IMR-90 (cell line): ENCODE results near the gene PTPRG. TPM values are rescaled to one million over a fixed set of nuclear protein-coding genes. Genes with fewer than 3 reads are reported as not detected.

ENCODE experiments used
- ATAC-seq: fragments of 200-7000 bp; cut with Tn5 transposase; 2 replicates; pipeline ENCODE4 v1.9.1; 2020; ENCODE audit warnings: low read depth, mild to moderate bottlenecking, moderate library complexity
- BruUV-seq: library from RNA; stranded (reverse); fragments of 400-500 nt; replicated peaks from 2 replicates; lab custom pipeline; 2021; lab: Mats Ljungman, UMichigan
- CTCF ChIA-PET: fragments of 300-600 bp; formaldehyde crosslinking; extraction: SDS; loops from one replicate; lab custom pipeline; 2021; ENCODE audit warnings: antibody characterized with exemption; lab: Yijun Ruan, JAX
- POLR2A ChIA-PET: fragments of 300-600 bp; sonication (Branson Sonifier 250); formaldehyde crosslinking; loops from one replicate; lab custom pipeline; 2022; ENCODE audit warnings: antibody characterized with exemption; ENCODE audit not compliant: unreplicated experiment; lab: Charles Lee
- DNase-seq: peaks from one replicate; pipeline ENCODE4 v3.0.0; 2013
- H2AFZ ChIP-seq: replicated peaks from 2 replicates; pipeline ENCODE3; 2013; ENCODE audit warnings: low read length, mild to moderate bottlenecking; ENCODE audit not compliant: poor library complexity
- H2AK5ac ChIP-seq: 2 replicates; pipeline ENCODE4 v1.6.1; 2013; ENCODE audit warnings: low read depth, low read length, inconsistent platforms
- H2AK9ac ChIP-seq: replicated peaks from 2 replicates; pipeline ENCODE3; 2013; ENCODE audit warnings: mild to moderate bottlenecking, low read depth, low read length, moderate library complexity; ENCODE audit not compliant: poor library complexity
- H2BK120ac ChIP-seq: 2 replicates; pipeline ENCODE4 v1.6.1; 2013; ENCODE audit warnings: low read depth, low read length, inconsistent platforms
- H2BK15ac ChIP-seq: 3 replicates; pipeline ENCODE4 v1.6.1; 2013; ENCODE audit warnings: low read depth, low read length, inconsistent platforms
- H2BK20ac ChIP-seq: 2 replicates; pipeline ENCODE4 v1.6.1; 2013; ENCODE audit warnings: low read depth, mild to moderate bottlenecking, inconsistent platforms, low read length, moderate library complexity
- H2BK5ac ChIP-seq: 2 replicates; pipeline ENCODE4 v1.6.1; 2013; ENCODE audit warnings: mild to moderate bottlenecking, low read depth, low read length, inconsistent platforms; ENCODE audit not compliant: poor library complexity, severe bottlenecking
- H3K14ac ChIP-seq: replicated peaks from 2 replicates; pipeline ENCODE4 v1.6.1; 2013; ENCODE audit warnings: low read depth, low read length, inconsistent platforms
- H3K18ac ChIP-seq: 2 replicates; pipeline ENCODE4 v1.6.1; 2013; ENCODE audit warnings: low read depth, low read length, control low read depth
- H3K23ac ChIP-seq: 2 replicates; pipeline ENCODE4 v1.6.1; 2013; ENCODE audit warnings: low read depth, low read length, inconsistent platforms
- H3K27ac ChIP-seq: 2 replicates; pipeline ENCODE4 v1.5.1; 2013; ENCODE audit warnings: mild to moderate bottlenecking, control low read depth, low read length; ENCODE audit not compliant: insufficient read depth
- H3K27me3 ChIP-seq: 2 replicates; pipeline ENCODE4 v1.6.1; 2013; ENCODE audit warnings: low read length; ENCODE audit not compliant: control insufficient read depth, insufficient read depth
- H3K36me3 ChIP-seq: 2 replicates; pipeline ENCODE4 v1.6.1; 2013; ENCODE audit warnings: low read length, mixed read lengths; ENCODE audit not compliant: control insufficient read depth, insufficient read depth
- H3K4ac ChIP-seq: 2 replicates; pipeline ENCODE4 v1.6.1; 2013; ENCODE audit warnings: low read depth, low read length, inconsistent platforms
- H3K4me1 ChIP-seq: 2 replicates; pipeline ENCODE4 v1.6.1; 2013; ENCODE audit warnings: low read length, mixed read lengths; ENCODE audit not compliant: control insufficient read depth, insufficient read depth
- H3K4me2 ChIP-seq: 2 replicates; pipeline ENCODE4 v1.6.1; 2013; ENCODE audit warnings: low read depth, mild to moderate bottlenecking, control low read depth, low read length, moderate library complexity
- H3K4me3 ChIP-seq: 2 replicates; pipeline ENCODE4 v1.5.1; 2013; ENCODE audit warnings: low read depth, mild to moderate bottlenecking, control low read depth, low read length, moderate library complexity; ENCODE audit not compliant: insufficient read depth
- H3K56ac ChIP-seq: 2 replicates; pipeline ENCODE4 v1.6.1; 2013; ENCODE audit warnings: low read length, inconsistent platforms; ENCODE audit not compliant: insufficient read depth; ENCODE audit errors: extremely low read depth
- H3K79me1 ChIP-seq, 2 experiments: 2 replicates each; pipeline ENCODE4 v1.6.1; 2013; ENCODE audit warnings: low read length in 2 of 2, inconsistent platforms in 1 of 2, low read depth in 1 of 2
- H3K9ac ChIP-seq: 2 replicates; pipeline ENCODE4 v1.6.1; 2013; ENCODE audit warnings: low read depth, low read length, control low read depth
- H3K9me1 ChIP-seq: 2 replicates; pipeline ENCODE4 v1.6.1; 2013; ENCODE audit warnings: low read length, inconsistent platforms; ENCODE audit not compliant: insufficient read depth
- H3K9me3 ChIP-seq: 2 replicates; pipeline ENCODE4 v1.6.1; 2013; ENCODE audit warnings: low read length; ENCODE audit not compliant: control insufficient read depth, insufficient read depth
- H4K20me1 ChIP-seq: 2 replicates; pipeline ENCODE4 v1.6.1; 2013; ENCODE audit warnings: low read length, inconsistent platforms; ENCODE audit not compliant: insufficient read depth
- H4K5ac ChIP-seq: 2 replicates; pipeline ENCODE4 v1.6.1; 2013; ENCODE audit warnings: mild to moderate bottlenecking, low read depth, low read length, control low read depth
- H4K8ac ChIP-seq, 2 experiments: 2 replicates each; pipeline ENCODE4 v1.6.1; 2013; ENCODE audit warnings: low read depth in 2 of 2, low read length in 2 of 2, control low read depth in 1 of 2, inconsistent platforms in 1 of 2
- H4K91ac ChIP-seq: 2 replicates; pipeline ENCODE4 v1.6.1; 2013; ENCODE audit warnings: low read depth, low read length, inconsistent platforms; ENCODE audit not compliant: insufficient read depth
- BHLHE40 ChIP-seq: fragments of 150-350 bp; IDR thresholded peaks from 2 replicates; pipeline ENCODE4 v1.6.1; 2016; ENCODE audit warnings: mild to moderate bottlenecking, low read depth, low read length
- CEBPB ChIP-seq: IDR thresholded peaks from 2 replicates; pipeline ENCODE4 v1.6.1; 2012; ENCODE audit warnings: low read depth, low read length, improper control_type of control experiment
- CHD1 ChIP-seq: IDR thresholded peaks from 2 replicates; pipeline ENCODE4 v1.6.1; 2012; ENCODE audit warnings: low read depth, low read length, improper control_type of control experiment
- CTCF ChIP-seq: conservative IDR thresholded peaks from 2 replicates; pipeline ENCODE4 v1.5.1; 2012; ENCODE audit warnings: mild to moderate bottlenecking, low read depth, low read length, improper control_type of control experiment
- ELK1 ChIP-seq: fragments of 150-350 bp; IDR thresholded peaks from 2 replicates; pipeline ENCODE4 v1.6.1; 2016; ENCODE audit warnings: low read depth, mild to moderate bottlenecking, low read length, moderate library complexity, borderline replicate concordance
- FOS ChIP-seq: fragments of 150-350 bp; IDR thresholded peaks from 2 replicates; pipeline ENCODE4 v1.6.1; 2016; ENCODE audit warnings: low read depth, low read length
- MAZ ChIP-seq: IDR thresholded peaks from 2 replicates; pipeline ENCODE4 v1.6.1; 2012; ENCODE audit warnings: low read depth, mild to moderate bottlenecking, low read length, improper control_type of control experiment, moderate library complexity, borderline replicate concordance
- MXI1 ChIP-seq: IDR thresholded peaks from 2 replicates; pipeline ENCODE4 v1.6.1; 2012; ENCODE audit warnings: low read depth, mild to moderate bottlenecking, low read length, moderate library complexity, borderline replicate concordance
- POLR2A ChIP-seq: IDR thresholded peaks from 2 replicates; pipeline ENCODE4 v1.6.1; 2012; ENCODE audit warnings: mild to moderate bottlenecking, low read depth, low read length
- RCOR1 ChIP-seq: IDR thresholded peaks from 2 replicates; pipeline ENCODE4 v1.6.1; 2012; ENCODE audit warnings: mild to moderate bottlenecking, low read length, improper control_type of control experiment; ENCODE audit not compliant: insufficient replicate concordance
- RFX5 ChIP-seq: IDR thresholded peaks from 2 replicates; pipeline ENCODE4 v1.8.0; 2012; ENCODE audit warnings: low read depth, mild to moderate bottlenecking, low read length, moderate library complexity
- SMC3 ChIP-seq: fragments of 150-350 bp; IDR thresholded peaks from 2 replicates; pipeline ENCODE4 v1.6.1; 2016; ENCODE audit warnings: low read depth, mild to moderate bottlenecking, antibody characterized with exemption, low read length, moderate library complexity
- USF2 ChIP-seq: fragments of 150-350 bp; IDR thresholded peaks from 2 replicates; pipeline ENCODE4 v1.6.1; 2017; ENCODE audit warnings: mild to moderate bottlenecking, antibody characterized with exemption, low read length, low read depth
- WGBS, 2 experiments: methylation state at CpG; one replicate each; pipeline versions ENCODE4 v1.1.5 to v1.1.7; 2013; ENCODE audit warnings: missing lambda C conversion rate in 2 of 2; ENCODE audit not compliant: insufficient read length in 1 of 2; ENCODE audit errors: extremely low coverage in 2 of 2; 5-methylcytosine and 5-hydroxymethylcytosine counted together
- dilution Hi-C: fragments of 300-500 bp; cut with HindIII; formaldehyde crosslinking; loops from one replicate; pipeline ENCODE4 v1.14.3; 2018; ENCODE audit warnings: low sequenced_read_pairs; ENCODE audit not compliant: unreplicated experiment
- in situ Hi-C: fragments of 300-500 bp; cut with MboI; formaldehyde crosslinking; loops from 3 replicates; pipeline ENCODE4 v1.14.3; 2019; ENCODE audit warnings: low sequenced_read_pairs, inconsistent platforms, mixed read lengths
- intact Hi-C: fragments of 100-400 bp; cut with micrococcal nuclease; formaldehyde crosslinking; loops from 2 replicates; pipeline ENCODE4 v1.10.0; 2022
- polyA plus RNA-seq, 3 experiments: library from polyadenylated mRNA; depleted of rRNA; stranded (reverse); fragments of >200 nt; gene quantifications; 2 replicates each; pipeline ENCODE4 v1.2.3, GENCODE V29; 2012; ENCODE audit warnings: low replicate concordance in 1 of 3
- total RNA-seq: library from RNA; depleted of rRNA; stranded (reverse); fragments of >200 nt; gene quantifications from 2 replicates; pipeline ENCODE4 v1.2.3, GENCODE V29; 2012

The PTPRG gene
- total and polyA plus RNA-seq, 2 of the 4 experiments (the other 2 are of a cell fraction) = 7.7 to 31.0 TPM

- ATAC-seq (no peak), DNase-seq (no peak)
- peak overlapping the region in 1 of 2 experiments; percentile 1; a peak in 1 of 4 replicates for H4K8ac ChIP-seq
- peaks cover 13% of the 10 kb centered on the region; the same call in 1 of the 2 replicates for H4K20me1 ChIP-seq
- H3K56ac ChIP-seq = no peak overlapping the region
- dilution Hi-C loops = no loop called here
- peak overlapping the region; percentile 20; the same call in 1 of the 2 replicates for H3K27ac ChIP-seq
- H3K4ac ChIP-seq = peak overlapping the region; percentile 12
- peak overlapping the region; percentile 88 for H3K18ac ChIP-seq
- peaks cover 2% of the 10 kb centered on the region; the same call in 1 of the 2 replicates for H3K36me3 ChIP-seq
- peak overlapping the region; percentile 55; the same call in 1 of the 2 replicates for H4K5ac ChIP-seq
- in situ Hi-C loops = no loop called here
- no peak overlapping the region for H3K4me3 ChIP-seq
- WGBS, 2 experiments = no CpG with 5 or more reads among the region's 3 CpGs
- intact Hi-C loops = loop anchor here (5.0 kb wide), 1 partner anchor 66 kb away; the partner anchor contains the start of gene PTPRG
- ChIA-PET CTCF (no interaction called here), POLR2A (no interaction called here)
- peak overlapping the region; percentile 43 for H4K91ac ChIP-seq
- peak overlapping the region; percentile 11 for H3K23ac ChIP-seq
- peaks cover 14% of the 10 kb centered on the region for H3K4me1 ChIP-seq
- no TSS peak for BruUV-seq
- H3K4me2 ChIP-seq = 0 out of 2 replicates have a peak overlapping the region, but pooled peaks have one; percentile 13
- H3K9me1 ChIP-seq = peaks cover 14% of the 10 kb centered on the region
- peak overlapping the region; percentile 79; the same call in 1 of the 2 replicates for H3K14ac ChIP-seq
- H2AFZ ChIP-seq = no peak overlapping the region
- peak overlapping the region; percentile 64; the same call in 2 of the 3 replicates for H2BK15ac ChIP-seq
- peak overlapping the region; percentile 78 for H2BK20ac ChIP-seq
- peak overlapping the region; percentile 59 for H2BK120ac ChIP-seq
- peaks cover 29 to 47% of the 10 kb centered on the region in 2 experiments for H3K79me1 ChIP-seq
- peak overlapping the region; percentile 77 for H2AK5ac ChIP-seq
- H2BK5ac ChIP-seq = no peak overlapping the region
- TF ChIP-seq RFX5 (no peak), CHD1 (no peak), ELK1 (no peak), CEBPB (no peak), BHLHE40 (no peak), SMC3 (no peak), MXI1 (no peak), MAZ (no peak), CTCF (no peak), RCOR1 (no peak), USF2 (no peak), FOS (no peak), POLR2A (no peak)
- H3K9me3 ChIP-seq = no peaks in the 10 kb centered on the region; the same call in 1 of the 2 replicates
- no peaks in the 10 kb centered on the region for H3K27me3 ChIP-seq
- no peak overlapping the region for H2AK9ac ChIP-seq
- H3K9ac ChIP-seq = no peak overlapping the region
Observed at GRCh38 chr3:61628636-61629035, 67.3 kb downstream of the PTPRG start.
